GM21526 (cell line): ENCODE measurements around the gene MIEF2.
"Not testable (repeated sequence)": the region's sequence is repeated elsewhere in the genome, so short reads cannot be mapped to it uniquely, and the experiment has no call there.

Experiments used
- ATAC-seq: cut with Tn5 transposase; IDR thresholded peaks from one replicate; pipeline ENCODE4 v1.9.1; 2021; ENCODE audit warnings: moderate library complexity; ENCODE audit not compliant: unreplicated experiment, low FRiP score

The MIEF2 gene, protein sequence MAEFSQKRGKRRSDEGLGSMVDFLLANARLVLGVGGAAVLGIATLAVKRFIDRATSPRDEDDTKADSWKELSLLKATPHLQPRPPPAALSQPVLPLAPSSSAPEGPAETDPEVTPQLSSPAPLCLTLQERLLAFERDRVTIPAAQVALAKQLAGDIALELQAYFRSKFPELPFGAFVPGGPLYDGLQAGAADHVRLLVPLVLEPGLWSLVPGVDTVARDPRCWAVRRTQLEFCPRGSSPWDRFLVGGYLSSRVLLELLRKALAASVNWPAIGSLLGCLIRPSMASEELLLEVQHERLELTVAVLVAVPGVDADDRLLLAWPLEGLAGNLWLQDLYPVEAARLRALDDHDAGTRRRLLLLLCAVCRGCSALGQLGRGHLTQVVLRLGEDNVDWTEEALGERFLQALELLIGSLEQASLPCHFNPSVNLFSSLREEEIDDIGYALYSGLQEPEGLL

DNA sequence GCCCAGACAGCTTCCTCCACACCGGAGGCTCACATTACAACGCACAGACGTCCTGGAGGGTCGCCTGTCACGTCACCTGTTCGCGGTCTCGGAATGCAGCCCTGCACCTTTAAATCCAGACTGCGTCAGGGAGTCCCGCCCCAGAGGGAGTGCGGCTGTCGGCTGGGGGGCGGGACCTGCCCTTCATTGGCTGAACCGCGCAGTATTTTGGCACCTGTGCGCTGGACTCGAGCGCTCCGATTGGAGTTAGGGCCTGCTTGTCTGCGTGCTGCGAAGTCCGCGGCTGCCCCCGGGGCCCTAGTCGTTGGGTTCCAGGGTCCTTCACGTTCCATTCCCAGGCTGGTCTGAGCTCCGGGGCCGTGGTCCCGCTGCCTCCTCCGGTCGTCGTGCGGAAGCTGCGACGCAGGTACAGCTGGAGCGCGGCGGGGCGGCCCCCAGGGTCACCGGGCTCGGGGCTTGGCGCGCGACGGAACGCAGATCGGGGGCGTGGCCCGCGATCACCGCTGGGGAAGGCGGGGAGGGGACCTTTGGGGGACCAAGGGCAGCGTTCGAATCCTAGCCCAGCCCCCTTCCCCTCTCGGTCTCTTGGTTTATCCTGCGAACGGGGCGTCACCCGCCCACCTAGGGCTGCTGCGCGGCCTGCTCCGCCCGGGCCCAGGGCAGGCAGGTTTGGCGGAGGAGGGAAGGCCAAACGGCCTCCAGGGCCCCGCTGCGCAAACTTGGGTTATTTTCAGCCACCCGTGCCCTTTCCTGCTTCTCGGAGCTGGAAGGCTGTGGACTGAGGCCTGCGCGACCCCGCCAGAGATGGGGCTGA is at the start of gene MIEF2:
Gene MIEF2, plus strand, starts transcription at position 331 of the 814 bp plus-strand sequence. CDS start 2,059 bp downstream, outside the sequence.
- peak; percentile 69 for ATAC-seq

DNA sequence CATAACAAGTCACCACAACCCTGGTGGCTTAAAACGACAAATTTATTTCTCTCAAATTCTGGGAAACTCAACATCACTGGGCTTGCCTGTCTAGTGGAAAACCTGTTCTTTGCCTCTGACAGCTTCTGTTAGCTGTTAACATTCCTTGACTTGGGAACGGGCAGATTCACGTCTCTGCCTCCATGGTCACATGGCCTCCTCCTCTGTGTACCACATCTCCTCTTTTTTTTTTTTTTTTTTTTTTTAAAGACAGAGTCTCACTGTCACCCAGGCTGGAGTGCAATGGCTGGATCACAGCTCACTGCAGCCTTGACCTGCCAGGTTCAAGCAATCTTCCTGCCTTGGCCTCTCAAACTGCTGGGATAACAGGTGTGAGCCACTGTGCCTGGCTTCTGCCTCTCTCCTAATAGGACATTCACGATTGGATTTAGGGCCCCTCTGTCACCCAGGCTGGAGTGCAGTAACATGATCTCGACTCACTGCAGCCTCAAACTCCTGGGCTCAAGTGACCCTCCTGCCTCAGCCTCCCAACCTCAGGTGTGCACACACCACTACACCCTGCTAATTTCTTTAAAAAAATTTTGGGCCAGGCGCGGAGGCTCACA is 46.7 kb upstream of the MIEF2 start:
- ATAC-seq, result no peak

DNA sequence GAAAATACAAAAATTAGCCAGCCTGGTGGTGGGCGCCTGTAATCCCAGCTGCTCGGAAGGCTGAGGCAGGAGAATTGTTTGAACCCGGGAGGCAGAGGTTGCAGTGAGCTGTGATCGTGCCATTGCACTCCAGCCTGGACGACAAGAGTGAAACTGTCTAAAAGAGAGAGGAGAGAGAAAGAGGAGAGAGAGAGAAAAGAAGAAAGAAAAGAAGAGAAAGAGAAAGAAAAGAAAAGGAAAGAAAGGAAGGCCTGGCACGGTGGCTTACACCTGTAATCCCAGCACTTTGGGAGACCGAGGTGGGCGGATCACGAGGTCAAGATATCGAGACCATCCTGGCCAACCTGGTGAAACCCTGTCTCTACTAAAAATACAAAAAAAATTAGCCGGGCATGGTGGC is 43.6 kb upstream of the MIEF2 start:
- ATAC-seq, result not testable (repeated sequence)

DNA sequence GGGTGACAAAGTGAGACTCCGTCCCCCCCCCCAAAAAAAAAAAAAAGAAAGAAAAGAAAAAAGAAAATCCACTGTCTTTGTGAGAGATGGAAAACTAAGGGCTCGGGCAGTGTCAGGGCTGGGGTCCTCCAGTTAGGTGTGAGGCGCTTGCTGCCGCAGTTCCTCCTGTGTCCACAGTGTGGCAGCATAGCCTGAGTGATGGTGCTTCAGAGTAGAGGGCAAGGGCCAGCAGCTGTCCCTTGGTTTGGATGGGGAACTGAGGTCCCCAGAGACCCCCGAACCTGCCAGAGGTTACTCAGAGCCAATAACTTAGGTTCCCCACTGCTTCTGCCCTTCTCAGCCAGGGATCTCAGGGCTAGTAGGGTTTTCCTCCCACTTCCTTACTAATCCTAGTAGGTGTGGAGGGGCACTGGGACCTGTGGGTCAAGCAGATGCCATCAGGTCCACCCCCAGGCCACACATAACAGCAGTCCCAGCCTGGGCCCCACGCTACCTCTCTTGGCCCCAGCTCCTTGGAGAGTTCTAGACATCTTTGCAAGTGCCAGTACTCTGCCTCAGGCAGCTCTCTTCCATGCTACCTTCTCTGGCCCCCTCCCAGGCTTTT is 42.9 kb upstream of the MIEF2 start:
- ATAC-seq, result no peak

DNA sequence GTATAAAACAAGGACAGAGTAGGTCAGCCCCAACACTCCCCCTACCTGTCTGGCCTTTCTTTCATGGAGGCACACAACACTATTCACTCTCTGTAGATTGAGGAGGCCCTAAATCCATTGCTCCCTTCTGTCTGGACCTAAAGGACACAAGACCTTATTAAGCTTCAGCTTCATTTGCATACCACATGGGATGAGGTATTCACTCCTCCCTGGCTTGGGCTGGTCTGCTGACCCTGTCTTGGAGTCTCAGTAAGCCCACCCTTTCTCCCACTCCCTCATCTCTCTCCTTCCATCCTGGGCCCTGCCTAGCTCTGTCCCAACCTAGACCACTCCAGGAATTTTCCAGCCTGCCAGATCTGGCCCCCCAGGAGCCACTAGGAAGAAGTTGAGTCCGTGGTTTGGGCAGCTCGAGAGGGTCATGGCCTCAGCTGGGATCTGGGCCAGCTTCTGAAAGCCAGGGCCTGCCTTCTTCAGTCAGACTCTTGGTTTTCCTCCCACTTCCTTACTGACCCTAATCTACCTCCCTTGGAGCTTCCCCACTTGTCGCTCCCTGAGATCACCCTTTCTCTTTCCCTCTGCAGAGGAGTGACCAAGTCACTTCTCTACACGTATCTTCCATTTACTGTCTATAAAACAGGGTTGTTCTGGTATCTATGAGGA is 41.6 kb upstream of the MIEF2 start:
- no peak for ATAC-seq

DNA sequence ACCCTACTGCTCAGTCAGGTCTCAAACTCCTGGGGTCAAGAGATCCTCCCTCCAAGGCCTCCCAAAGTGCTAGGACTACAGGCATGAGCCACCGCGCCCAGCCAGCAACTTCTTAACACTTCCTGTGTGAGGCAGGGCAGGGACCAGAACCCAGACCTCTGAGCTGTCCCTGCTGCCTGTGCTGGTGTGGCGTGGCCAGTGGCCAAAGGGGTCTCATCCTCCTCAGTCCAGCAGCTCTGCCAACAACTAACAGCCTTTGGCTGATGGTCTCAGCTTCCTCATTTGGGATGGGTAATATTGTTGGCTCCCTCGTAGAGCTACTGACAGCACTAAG is 36.4 kb upstream of the MIEF2 start:
- ATAC-seq, result no peak

DNA sequence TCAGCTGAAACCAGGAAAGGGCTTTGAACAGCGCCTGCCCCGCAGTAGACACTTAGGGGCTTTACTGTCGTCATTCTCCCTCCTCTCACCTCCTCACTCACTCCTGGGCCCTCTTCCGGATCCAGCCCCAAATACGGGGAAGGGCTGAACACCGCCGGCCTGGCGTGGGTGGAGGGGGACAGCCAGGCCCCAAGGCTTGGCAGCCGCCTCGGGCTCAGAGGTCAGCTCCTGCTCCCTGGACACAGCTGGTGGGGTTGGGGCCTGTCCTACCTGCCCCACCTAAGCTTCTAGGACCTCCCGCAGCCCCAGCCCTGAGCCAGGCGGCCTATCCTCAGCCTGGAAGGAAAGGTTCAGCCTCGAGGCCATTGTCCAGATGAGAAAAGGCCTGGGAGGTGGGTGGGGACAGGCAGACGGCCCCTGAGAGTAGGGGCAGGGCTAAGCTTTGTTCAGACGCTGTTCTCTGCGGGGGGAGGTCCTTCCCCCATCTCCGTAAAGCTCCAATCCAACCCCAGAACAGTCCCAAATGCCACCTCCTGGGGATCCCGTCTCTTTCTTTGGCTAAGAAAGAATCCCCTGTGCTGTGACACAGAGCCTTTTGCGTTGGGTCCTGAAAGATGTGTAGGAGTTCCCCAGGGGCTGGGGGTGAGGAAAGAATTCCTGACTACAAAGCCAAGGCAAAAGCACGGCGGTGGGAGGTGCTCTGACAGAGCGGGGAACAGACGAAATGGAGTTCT is 35.9 kb upstream of the MIEF2 start:
- ATAC-seq, result no peak

DNA sequence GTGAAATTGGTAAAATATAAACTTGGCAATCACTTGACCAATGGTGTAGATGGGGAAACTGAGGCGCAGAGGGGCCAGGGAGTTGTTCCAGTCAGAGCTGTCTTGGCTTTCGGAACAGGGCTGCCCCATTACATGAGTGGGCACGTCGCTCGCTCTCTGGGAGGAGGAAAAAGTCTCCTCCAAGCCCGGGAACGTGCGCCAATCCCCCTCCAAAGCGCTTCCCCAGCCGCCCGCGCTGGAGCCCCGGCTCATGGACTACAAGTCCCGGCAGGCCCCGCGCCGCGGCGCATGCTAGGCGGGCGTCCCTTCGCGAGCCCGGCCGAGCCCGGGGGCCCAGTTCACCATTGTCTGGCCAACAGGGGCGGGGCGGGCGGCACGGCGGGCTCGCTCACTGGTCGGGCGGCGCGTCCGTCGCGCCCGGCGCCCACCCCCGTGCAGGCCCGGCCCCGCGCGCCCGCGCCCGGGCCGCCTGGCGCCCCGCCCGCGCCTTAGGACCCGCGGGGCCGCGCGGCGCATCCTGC is 35.3 kb upstream of the MIEF2 start, which contains the start of gene LLGL1:
Gene LLGL1, plus strand, starts transcription at position 515 of the 521 bp plus-strand sequence. CDS start 48 bp downstream, outside the sequence.
- ATAC-seq, result peak; percentile 72

DNA sequence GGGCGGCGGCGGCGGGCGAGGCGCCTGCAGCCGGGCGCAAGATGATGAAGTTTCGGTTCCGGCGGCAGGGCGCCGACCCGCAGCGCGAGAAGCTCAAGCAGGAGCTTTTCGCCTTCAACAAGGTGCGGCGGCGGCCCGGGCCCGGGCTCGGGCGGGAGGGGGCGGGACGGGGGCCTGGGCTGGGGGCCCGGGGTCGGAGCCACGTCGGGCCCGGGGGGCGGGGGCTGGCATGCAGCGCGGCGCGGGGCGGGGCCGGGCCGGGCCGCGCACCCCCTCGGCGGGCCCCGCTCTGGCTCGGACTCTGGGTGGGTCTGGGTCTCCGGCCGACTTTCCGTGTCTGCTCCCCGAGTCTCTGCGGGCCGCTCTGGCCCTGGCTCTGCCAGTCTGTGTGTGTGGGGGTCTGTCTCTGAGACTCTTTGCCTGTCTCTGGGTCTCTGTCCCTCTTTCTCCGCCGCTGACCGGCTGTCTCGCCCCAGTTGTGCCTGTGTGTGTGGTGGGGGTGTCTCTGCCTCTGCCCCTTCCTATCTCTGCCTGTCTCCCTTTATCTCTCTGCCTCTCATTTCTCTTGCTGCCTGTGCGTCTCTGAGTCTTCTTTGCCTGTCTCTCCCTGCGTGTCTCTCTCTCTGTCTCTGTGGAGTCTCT is 34.7 kb upstream of the MIEF2 start:
- peak; percentile 8 for ATAC-seq

DNA sequence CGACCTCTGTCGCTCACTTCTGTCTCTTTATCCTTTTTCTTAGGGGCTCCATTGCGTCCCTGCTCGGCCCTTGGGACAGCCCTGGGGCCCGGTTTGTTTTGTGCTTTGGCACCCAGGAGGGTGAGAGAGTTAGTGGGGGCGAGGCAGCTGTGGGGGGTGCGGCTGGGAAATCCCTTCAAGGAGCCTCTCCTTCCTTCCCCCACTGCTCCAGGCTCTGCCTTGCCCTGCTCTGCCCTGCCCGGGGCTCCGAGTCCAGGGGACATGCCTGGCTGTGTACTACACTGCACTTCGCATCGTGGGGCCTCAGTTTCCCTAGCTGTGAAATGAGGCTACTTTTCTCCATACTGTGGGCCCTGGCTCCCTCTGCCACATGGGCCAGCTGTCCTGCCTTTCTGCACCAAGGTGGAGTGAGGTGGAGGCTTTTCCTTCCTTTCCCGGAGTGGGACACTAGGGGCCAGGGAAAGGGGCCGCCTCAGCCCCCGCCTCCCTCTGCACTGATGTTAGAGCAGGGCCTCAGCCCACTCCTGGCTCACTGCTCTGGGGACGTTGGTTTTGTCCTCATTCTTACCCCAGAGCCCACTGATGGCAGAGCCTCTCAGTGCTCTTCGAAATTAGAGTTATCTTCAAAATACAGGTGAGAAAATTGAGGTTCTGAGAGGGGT is 34.0 kb upstream of the MIEF2 start:
- ATAC-seq, result no peak

DNA sequence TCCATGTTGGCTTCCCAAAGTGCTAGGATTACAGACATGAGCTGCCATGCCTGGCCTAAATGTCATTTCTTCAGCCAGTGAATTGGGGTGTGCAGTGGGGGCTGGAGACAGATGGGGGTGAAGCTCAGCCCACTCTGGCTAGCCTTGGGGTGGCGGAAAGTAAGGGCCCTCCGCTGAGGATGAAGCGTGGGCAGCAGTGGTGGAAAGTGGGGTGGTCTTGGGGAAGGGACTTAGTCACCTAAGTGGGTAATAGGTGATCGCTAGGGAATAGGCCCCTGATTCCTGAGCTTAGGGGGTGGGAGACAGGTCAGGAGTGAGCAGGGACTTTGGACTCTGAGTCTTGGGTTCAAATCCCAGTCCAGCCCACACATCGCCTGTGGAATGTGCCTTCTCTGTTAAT is 32.8 kb upstream of the MIEF2 start:
- ATAC-seq, result no peak

DNA sequence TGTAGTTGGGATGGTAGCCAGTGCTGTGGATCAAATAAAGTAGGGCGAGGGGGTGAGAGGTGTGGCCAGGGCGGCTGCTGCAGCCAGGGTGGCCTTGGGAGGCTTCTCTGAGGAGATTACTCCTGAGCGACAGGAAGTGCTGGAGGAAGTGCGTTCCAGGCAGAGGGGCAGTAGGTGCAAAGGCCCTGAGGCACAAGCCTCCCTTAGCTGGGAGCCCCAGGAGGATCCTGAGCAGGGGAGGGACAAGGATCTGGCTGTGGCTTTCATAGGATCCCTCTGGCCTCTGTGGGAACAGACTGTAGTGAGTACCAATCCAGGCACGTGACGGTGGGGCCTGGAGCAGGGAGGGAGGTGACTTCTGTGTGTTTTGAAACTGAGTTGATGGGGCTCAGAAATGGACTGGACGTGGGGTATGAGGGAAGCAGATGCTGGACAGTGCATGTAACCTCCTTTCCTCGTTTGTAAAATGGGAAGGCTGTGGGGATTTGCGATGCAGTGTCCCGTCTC is 32.2 kb upstream of the MIEF2 start:
- ATAC-seq, result no peak

DNA sequence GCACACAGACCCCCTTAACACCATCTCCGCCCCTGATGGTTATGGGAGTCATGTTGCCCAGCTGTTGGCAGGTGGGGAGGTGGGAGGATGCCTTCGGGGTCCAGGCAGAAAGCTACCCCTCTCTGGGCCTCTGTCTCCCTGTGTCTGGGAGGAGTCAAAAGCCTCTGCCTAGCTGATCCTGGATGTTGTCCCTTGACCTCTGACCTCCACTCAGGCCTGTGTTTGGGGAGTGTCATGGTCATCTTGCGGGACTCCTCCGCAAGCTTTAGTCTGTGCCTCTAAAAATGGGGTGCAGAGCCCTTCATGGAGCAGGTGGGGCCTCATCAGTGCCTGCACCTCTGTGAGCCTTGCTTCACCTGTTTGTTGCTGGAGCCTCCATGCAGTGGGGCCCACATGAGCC is 31.2 kb upstream of the MIEF2 start:
- ATAC-seq, result no peak

DNA sequence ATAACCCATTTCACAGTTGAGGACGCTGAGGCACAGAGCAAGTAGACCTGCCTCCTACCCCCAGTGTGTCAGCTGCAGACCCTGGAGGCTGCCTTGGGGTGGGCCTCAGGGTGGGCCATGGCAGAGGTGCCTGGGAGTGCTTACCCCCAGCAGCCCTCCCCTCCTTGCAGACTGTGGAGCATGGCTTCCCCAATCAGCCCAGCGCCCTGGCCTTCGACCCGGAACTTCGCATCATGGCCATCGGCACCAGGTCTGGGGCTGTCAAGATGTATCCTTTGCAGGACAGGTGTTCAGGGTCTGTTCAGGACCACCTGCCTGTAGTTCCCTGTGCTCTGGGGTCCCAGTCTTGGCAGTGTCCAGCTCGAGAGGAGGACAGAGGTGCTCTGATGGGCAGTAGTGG is 30.7 kb upstream of the MIEF2 start:
- no peak for ATAC-seq

DNA sequence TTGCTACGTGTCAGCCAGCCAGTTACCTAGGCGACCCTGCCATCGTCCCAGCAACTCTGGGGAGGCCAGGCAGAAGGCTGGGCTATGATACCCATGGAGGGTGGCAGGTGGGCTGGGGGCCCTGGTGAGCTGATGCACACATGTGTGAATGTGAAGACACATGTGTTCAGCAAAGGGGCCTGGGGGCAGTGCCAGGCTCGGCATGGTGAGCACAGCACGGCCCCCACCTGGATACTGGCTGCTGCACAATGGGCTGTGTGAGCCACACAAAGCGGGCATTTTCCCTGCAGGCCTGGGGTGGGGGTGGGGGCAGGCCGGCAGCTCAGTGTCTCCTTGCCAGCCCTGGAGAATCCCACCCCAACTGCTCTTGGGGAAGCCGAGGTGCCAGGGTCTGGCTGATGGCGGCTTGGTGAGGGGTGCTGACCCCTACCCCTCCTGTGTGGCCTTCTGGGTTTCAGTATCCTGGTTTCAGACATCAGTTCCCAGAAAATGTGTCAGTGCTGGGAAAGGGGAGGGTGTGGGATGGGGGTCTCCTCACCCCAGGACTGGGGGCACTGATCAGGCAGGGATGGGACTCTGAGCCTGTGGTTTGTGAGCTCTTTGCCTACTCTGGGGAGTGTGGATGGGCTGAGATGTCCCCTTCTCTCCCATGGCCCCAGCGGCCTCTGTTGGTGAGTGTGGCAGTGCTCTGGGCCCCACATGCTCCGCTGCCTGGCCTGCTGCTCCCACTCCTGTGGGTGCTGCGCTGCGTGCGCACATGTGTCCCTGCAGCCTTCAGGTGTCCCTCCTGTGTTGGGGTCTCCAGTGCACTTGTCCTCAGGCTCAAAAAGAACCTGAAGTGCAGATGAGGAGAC is 29.9 kb upstream of the MIEF2 start:
- ATAC-seq, result no peak

DNA sequence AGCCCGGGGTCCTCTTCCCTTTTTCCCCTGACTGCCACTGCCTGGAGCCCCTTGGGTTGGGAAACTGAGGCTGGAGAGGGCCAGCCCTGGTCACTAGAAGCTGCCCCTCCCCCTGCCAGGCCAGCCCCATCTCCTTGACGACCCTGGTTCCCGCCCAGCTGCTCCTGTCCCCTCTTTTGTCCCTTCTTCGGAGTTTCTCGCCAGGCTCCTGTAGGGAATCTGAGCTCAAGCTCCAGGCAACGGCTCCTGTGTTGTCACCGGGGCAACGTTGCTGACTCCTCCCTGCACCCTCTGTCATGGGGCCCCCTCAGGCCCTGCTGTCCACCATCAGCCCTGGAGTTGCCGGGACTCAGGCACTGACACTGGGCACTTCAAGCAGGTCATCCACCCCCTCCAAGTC is 29.3 kb upstream of the MIEF2 start:
- no peak for ATAC-seq

DNA sequence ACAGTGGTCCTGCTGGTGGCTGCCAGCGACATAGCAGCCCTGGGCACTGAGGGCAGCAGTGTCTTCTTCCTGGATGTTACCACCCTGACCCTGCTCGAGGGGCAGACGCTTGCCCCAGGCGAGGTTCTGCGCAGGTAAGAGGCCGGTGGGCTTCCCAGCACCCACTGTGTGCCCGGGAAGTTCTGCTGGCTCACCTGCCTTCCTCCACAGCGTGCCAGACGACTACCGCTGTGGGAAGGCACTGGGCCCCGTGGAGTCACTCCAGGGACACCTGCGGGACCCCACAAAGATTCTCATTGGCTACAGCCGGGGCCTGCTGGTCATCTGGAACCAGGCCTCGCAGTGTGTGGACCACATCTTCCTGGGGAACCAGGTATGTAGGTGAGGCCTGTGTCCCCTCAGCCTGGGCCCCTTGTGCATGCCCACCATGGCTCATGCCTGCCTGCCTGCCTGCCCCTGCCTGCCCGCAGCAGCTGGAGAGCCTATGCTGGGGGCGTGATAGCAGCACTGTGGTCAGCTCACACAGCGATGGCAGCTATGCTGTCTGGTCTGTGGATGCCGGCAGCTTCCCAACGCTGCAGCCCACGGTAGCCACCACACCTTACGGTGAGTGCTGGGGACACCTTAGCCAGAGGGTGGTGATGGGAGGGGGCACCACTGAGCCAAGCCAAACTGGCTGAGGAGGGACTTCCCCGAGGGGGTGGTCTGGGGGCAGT is 26.5 kb upstream of the MIEF2 start:
- ATAC-seq, result no peak
